GM19035 (cell line): ENCODE measurements around the gene MAN1A1.

Experiments used
- ATAC-seq: cut with Tn5 transposase; IDR thresholded peaks from one replicate; pipeline ENCODE4 v1.9.1; 2021; ENCODE audit not compliant: unreplicated experiment

Gene MAN1A1

DNA sequence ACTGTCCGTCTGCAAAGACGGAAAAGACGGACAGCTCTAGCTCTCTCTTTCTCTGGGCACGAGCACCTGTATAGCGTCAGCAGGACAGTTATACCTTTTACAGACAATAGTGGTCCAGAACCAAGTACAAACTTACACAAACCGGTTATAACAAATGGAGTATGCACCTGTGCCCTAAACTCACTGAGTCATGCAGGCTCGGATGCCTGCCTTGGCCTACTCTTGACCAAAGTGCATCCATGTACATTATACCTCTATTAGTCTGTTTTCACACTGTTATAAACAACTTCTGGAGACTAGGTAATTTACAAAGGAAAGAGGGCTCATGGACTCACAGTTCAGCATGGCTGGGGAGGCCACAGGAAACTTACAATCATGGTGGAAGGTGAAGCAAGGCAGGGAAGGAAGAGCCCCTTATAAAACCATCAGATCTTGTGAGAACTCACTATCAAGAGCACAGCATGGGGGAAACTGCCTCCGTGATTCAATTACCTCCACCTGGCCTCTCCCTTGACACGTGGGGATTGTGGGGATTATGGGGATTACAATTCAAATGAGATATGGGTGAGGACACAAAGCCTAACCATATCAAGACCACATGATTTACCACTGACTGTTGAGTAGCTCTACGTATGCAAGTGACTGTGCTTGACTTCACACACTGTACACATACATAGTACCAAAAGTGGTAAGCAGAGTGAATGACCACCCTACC is 23.1 kb downstream of the MAN1A1 start:
- ATAC-seq = no peak

DNA sequence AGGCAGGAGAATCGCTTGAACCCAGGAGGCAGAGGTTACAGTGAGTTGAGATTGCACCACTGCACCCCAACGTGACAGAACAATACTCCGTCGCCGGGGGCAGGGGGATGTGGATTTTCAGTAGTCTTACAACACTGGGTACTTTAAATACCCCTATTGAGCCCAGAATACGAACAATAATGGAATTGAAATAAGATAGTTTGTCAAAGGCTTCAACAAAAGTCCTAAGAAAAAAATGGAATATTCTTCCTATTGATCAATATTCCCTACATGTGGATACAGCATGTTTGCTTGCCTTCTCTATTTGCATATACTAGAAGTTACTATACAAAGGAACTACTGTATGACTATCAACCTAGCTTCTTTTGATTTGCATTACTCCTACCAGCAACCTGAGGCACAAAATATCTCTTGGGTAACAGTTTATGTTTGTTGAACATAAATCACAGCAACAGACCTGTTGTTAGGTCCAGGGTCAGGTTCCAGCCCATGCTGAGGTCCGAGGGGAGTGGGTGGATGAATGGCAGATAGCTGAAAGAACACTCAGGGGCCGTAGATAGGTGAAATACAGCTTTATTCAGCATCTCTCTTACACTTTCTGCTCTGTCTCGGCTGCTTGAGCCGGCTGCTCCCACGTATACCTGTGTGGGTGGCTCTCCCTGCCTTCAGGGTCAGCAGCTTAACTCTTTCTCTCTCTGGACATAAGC is 23.8 kb downstream of the MAN1A1 start:
- ATAC-seq = no peak

DNA sequence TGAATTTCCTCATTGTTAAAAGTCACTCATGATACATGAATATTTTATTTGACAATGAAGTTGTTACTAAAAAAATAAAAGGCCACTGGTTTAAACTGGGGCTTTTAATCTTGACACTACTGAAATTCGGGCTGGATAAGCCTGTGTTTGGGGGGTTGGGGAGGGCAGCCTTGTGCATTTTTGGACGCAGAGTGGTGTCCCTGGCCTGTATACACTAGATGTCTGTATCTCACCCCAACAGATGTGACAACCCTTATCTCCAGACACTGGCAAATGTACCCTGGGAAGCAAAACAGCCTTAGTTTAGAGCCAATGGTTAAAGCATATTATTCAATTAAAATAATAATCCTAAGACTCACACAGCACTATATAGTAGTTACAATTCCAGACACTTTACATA is 24.8 kb downstream of the MAN1A1 start:
- no peak for ATAC-seq

DNA sequence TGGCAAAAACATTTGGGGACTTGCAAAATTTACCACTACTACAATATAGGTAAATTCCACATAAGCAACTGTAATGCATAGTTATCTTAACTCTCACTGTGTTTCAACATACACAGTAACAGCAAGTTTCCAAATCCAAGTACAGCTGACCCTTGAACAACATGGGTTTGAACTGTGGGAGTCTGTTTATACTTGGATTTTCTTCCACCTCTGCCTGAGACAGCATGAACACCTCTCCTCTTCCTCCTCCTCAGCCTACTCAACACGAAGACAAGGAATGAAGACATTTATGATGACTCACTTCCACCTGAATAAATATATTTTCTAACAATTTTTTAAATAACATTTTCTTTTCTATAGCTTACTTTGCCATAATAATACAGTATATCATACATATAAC is 25.6 kb downstream of the MAN1A1 start:
- ATAC-seq = no peak

DNA sequence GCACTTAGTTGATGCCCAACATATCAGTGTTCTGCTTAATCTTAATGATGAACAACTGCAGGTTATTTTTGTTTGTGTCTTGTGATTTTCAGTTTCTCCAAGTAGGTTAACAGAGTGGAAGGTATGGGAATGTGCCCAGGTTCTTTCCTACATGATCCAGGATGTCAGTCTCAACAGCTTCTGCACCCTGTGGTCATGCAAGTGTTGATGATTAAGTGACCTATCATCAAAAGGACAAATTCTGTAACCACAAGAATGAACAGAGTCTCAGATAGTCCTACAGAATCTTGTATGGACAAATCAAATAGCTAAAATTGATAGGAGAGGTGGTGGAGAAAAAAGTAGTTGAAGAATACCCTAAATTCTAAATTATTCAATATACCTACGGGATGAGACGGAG is 26.1 kb downstream of the MAN1A1 start:
- ATAC-seq = no peak

DNA sequence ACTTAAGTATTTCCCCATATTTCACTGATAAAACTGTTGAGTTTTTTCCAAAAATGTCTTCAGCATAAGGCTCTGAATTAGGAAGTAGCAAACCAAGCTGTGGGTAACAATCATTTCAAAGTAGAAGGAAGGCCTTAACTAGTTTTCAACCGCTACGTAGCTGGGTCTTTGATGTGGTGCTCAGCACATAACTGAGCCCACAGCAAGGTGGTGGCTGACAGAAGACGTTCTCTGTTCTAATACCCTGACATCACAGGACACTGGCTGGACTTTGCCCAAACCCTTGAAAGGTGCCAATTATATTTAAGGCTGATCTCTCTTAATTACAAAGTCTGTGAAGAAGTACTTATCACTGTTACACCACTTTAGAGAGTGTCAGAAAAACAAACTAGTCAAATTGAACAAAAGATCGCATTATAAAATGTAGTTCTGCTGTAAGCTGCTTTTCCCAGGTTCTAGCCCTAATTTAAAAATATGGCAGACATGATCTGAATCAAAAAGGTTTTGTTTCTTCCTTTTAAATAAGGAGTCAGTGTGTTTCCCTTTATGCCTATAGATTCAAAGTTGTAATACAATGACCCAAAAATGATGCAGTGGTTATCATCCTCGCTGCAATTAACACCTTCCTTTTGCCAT is 26.7 kb downstream of the MAN1A1 start:
- no peak for ATAC-seq

DNA sequence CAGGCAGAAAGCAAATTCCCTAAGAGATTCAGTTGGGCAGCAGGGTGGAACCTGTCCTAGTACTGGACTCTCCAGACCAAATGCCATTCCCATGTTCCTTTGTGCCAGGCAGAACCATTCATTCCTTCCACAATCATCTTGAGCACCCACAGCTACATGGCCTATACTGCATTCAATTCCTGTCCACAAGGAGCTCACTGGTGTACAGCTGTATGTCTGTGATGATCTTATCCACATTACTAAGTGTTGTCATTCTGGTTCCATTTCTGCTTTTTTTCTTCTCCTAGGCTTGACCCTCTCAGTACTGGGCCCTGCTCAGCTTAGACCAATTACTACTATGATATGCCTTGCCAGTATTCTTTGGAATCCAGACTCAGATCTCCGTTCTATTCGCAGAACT is 27.5 kb downstream of the MAN1A1 start:
- no peak for ATAC-seq

DNA sequence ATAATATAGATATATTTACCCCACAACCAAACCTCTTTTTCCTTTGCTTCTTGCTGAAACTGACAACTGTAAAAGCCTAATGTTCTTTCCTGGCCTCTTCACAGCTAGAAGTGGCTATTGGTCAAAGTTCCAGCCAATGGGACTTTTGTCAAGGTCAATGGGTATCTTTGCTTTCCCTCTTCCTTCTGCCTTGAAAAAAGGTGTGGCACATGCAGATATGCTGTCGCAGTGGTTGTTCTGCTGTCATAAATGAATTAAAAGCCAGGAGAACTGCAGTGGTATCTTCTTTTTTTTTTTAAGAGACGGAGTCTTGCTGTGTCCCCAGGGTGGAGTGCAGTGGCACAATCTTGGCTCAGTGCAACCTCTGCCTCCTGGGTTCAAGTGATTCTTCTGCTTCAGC is 29.9 kb downstream of the MAN1A1 start:
- no peak for ATAC-seq

DNA sequence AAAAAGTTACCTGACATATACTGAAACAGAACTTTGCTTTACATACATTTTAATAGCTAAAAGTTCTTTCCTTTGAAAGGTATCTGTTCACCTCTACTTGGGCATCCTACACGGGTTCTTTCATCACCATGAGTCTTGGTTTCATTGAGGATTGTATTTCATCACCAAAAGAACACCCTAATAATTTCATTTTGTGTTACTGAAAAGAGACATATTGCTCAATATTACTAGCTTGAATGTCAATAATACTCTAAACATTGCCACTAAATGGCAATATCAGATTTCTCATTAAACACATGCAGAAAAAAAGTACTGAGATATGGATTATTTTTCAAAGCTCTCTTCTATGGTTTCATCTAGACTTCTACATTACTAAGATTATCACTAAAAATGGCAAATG is 30.8 kb downstream of the MAN1A1 start:
- ATAC-seq = no peak

DNA sequence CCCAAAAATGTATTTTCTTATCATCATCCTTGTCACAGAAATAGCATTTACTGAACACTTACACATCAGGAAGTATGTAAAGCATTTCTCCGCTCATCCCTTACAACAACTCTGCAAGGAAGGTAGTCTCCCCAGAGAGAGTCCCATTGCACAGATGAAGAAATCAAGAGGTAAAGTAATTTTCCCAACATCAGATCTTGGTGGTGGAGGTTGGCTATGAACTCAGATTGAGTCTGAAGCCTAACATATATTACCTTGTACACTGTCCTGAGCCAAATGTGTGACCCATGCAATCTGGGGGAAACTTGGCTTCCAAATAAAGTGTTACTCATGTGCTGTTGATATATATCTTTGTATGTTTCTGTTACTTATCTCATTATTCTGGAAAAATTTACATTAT is 31.4 kb downstream of the MAN1A1 start:
- no peak for ATAC-seq

DNA sequence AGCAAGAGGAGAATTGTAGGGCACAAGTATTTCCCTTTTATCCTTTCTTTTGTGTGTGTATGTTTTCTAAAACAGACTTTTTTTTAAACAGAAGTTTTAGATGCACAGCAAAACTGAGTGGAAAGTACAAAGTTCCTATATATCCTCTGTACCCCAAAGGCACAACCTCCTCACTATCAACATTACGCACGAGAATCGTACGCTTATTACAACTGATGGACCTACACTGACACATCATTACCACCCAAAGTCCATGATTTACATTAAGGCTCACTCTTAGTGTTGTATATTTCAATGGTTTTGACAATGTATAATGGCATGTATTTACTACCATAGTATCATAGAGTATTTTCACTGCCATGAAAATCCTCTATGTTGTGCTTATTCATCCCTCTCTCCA is 32.6 kb downstream of the MAN1A1 start:
- ATAC-seq = no peak

DNA sequence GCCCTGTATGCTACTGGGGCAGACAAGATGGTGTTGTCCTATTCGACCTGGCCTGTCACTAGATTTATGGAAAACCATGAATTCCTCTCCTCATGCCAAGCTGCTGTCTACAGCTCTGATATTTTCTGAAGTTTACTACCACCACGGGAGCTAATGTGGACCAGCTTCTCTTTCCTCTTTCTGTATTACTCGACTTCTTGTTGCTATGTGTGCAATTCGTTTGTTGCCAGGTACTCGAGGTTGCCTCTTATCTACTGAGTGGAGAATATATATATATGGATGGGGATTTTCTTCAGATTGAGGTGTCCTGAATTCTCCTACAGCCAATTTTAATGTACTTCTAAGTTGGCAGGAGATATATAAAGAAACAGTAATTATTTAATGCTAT is 34.7 kb downstream of the MAN1A1 start:
- ATAC-seq = peak; percentile 48

DNA sequence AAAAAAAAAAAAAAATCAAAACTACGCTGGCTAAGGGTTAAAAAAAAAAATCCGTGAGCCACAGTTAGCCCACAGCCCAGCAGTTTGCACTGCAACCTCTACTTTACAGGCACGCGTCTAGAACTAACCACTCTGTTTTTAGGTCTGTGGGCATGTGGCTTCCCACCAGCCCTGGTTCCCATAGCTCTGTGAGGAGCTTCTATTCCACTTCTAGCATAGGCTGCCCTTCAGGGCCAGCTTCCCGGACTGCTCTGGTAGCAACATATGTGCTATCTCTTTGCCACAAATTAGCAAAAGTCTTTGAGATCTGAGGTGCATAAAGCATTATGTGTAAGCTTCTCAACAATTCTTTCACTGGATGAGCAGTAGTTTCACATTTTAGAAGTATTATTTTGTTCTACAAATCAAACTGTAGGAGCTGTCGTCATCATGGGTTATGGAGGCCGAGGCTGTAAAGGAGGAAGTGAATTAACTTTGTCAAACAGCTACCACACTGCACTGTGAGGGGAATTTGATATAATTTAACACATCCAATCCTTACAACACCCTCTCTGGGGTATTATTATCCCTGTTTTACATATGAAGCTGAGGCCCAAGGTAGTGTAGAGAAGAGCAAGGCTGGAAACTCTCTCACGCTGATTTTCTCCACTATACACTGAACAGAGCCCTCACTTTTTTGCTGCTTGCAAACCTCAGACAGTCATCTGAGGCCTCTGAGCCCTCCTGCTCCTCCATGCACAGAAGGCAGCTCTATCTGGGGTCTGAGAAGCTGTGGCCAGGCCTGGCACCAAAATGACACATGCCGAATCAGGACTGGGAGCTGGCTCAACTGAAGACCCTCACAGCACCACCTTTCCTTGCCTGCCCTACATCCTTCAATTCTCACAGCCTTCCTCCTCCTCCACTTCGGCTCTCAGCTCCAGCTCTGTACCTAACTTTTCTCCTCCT is 35.4 kb downstream of the MAN1A1 start:
- peak; percentile 62 for ATAC-seq

DNA sequence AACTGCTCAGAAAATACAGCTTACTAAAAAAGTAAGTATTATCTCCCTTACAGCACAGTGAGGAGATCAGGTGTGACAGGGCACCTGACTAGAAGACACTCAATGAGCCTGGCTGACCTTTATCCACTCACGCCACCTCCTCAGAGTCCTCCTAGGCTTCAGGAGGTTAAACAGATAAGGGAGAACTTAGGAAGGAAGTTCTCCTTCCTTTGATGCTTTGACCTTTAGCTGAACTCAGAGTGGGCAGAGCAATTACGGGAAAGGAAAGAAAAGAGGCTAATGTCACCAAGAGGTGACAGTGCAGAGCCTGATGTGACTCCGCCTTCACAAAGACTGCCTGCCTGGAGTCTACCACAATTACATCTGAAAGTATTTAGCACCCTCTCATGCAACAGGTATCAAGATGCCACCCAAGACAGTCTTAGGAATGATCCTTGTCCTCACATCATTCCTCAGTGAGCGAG is 36.7 kb downstream of the MAN1A1 start:
- ATAC-seq = peak; percentile 32

DNA sequence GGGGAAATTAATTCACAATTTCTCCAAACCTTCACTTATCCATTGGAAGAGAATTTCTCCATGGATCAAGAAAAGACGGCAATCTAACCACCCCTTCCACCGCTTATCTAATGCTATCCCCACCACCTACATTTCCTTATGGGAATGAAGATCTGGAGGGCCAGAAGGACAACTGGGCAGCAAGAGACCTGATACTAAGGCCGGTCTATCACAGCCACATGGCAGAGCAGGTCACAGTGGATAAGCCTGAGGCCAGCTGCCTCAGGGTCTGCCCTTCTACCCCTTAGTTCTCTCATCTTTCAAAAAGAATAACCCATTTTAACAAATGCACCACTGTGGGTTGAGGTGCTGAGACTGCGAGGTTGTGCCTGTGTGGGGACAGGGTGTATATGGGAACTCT is 37.1 kb downstream of the MAN1A1 start:
- ATAC-seq = no peak

DNA sequence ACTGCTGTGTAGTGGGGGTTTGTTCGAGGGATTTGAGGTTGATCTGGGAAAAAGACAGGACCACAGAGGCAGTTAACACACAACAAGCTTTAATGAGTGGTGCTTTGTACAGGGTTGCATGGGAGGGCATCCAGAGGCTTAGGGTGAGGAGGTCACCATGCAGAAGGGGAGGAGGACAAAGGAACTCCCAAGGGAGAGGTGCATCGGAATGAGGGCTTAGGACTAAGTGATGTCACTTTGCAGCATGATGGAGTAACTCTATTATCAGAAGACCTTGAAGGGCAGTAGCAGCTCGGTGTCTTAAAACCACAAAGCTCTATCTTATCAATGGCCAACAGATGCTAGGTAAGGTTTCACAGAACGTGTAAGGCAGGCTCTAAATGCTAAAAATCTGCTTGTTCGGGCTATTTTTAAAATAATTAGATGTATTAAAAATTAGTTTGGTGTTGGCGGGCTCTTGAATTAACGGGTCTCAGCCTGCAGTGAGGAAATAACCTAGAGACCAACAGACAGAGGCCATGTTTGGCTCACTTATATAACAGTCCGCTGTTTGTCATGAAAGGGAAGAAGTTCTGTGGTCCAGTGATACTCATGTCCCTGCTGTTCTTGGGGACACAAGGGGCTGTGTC is 37.9 kb downstream of the MAN1A1 start:
- no peak for ATAC-seq

DNA sequence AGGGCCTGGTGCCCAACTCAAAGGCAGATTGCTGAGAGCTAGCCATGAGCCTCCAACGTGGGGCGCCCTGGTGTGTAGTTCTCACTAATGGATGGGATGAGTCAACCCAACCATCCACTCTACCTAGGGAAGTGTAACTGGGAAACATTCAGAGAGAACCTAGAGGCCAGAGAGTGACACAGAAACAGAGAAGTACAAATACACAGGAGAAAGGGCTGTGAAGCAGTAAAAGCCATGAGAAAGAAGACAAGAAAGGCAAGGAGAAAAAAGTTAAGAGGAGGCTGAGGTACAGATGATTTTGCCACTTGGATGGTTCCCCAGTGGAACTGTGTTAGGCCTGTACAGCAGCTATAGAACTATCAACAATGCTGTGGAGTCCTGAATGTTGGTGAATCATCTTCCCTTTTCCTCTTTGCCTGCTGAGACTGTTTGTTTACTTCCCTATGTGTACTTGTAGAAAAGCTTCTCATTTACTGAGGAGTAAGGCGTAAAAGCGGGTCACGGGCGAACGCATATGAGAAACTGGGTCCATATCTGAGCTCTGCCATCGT is 39.0 kb downstream of the MAN1A1 start:
- no peak for ATAC-seq

DNA sequence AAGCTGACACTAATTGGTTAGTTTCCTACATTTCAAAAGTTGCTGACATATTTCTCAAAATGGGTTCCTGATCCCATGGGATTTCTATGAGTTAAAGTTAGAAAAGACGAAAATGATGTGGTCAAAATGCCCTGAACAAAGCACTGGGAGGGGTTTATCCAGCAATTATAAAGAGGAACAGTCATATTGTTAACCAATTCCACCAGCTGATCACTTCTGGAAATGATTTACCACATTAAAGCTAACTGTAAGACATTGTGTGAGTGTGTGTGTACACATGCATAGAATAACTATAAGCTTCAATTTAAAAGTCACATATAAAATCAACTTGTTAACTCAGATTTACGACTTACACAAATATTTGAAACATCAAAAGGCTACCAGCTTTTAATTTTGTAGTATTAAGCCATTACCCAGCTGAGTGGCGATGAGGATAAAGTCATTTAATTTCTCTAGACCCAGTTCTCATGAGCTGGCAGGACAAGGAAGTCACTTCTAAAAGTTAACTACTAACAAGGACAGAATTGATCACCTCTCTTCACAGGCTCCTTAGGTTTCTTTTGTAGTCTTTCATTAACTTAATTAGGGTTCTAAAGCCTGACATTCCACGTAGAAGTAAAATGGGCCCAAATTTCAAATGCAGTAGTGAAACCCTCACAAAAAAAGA is 40.4 kb downstream of the MAN1A1 start:
- ATAC-seq = no peak

DNA sequence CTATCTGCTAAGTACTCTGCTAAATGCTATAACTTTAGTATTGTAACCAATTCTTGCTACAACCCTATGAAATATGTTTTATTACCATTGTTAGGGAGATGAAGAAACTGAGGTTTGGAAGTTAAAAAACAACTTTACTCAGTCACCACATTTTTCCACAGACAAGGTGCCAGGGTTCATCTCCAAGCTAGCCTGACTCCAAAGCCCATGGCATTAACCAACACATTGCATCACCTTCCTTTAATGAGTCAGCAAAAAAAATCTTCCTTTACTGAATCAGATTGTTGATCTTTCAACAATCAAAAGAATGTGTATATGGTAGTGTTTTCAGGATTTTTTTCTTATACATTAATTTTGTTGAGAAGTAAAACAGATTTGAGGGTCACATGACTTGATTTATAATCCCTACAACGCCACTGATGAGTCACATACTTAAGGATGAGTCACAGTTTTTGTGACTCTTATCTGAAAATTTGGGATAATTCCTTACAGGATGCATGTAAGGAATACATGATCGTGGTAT is 41.5 kb downstream of the MAN1A1 start:
- no peak for ATAC-seq

DNA sequence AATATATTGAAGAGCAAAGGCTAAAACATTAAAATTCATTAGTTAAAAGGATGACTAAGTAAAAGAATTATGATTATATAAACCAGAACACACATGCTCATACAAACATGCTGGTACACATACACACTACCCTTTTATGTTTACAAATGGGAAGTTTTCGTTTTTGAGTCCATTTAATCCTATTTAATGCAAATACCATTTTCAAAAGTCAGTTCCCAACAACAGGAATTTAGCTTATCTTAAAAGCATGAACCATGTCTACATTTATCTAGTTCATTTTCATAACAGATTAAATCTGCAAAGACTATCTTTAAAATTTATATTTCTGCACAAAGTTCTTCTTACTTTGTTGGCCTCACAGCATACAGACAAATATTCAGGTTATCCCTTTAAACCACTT is 42.5 kb downstream of the MAN1A1 start:
- ATAC-seq = no peak
